Breast epithelium (tissue), 3 donors: ENCODE measurements around the gene BIRC5.

ENCODE experiments used
- CTCF ChIP-seq, 3 donors: fragments of 450-650 bp; IDR thresholded peaks; one replicate each; pipeline ENCODE4 v1.5.1; 2016 to 2017; ENCODE audit warnings: antibody characterized with exemption in 3 of 3, mild to moderate bottlenecking in 3 of 3, moderate library complexity in 3 of 3
- POLR2A ChIP-seq: fragments of 450-650 bp; IDR thresholded peaks from one replicate; pipeline ENCODE4 v1.6.1; 2016; ENCODE audit warnings: antibody characterized with exemption, mild to moderate bottlenecking, moderate library complexity
- POLR2AphosphoS5 ChIP-seq, 3 donors: sonication (generic); formaldehyde crosslinking; IDR thresholded peaks; one replicate each; pipeline ENCODE4 v1.6.1; 2017; ENCODE audit warnings: antibody characterized with exemption in 3 of 3

DNA sequence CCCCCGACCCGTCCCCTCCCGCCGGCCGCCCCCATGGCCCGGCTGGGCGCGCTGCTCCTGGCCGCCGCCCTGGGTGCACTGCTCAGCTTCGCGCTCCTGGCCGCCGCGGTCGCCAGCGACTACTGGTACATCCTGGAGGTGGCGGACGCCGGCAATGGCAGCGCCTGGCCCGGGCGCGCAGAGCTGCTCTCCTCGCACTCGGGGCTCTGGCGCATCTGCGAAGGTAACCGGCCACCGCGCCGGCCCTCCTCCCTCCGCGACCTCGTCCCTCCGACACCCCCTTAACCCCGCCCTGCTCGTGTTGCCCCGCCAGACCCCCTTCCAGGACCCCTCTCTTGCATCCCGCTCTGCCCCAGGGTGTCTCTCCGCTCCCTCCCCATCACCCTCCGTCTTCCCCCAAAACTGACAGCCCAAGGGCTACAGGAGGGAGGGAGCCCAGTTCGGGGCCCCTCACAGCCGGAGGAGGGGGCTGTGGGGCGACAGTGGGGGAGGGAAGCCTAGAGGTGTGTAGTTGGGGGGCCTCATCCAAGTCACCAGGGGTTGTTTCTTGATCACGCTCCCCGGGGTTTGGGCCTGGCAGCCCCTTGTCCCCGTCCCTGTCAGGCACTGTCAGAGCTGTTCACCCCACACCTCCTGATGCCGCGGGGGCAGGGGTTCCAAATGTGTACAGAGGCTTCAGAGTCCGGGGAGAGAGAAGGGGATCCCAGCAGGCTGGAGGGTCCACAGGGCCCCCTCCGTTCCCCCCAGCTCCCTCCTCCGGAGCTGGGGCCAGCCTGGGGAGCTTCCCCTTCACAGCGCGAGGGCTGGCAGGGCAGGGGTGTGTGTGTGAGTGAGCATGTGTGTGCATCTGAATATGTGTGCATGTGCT lies 18.2 kb downstream of the BIRC5 start:
- TF ChIP-seq CTCF (IDR thresholded peaks at IDR 0.05): no peak
- no peak for TF ChIP-seq POLR2AphosphoS5 (IDR thresholded peaks at IDR 0.05)
- TF ChIP-seq POLR2A: no peak
